HUDEP-2 (cell line): ENCODE results near the gene CENPC.
A peak's percentile ranks its signal among the peaks of the same experiment; 100 is the strongest.
"Not testable (repeated sequence)": the region's sequence is repeated elsewhere in the genome, so short reads cannot be mapped to it uniquely, and the experiment has no call there.

Experiments
- DNase-seq, 76 experiments: peaks; one replicate each; lab custom pipeline; 2025; ENCODE audit not compliant: unreplicated experiment in 76 of 76; lab: John Stamatoyannopoulos, UW

The CENPC gene

GRCh38 chr4:67554096-67554495 is 8.8 kb upstream of the CENPC start:
- no peak for DNase-seq

GRCh38 chr4:67552146-67552792 is 7.0 kb upstream of the CENPC start:
- DNase-seq = peak in 72 of 76 experiments; percentile 27 to 90 (median 64)

- no peak for DNase-seq
Measured at GRCh38 chr4:67550857-67551256, 5.6 kb upstream of the CENPC start.

GRCh38 chr4:67550451-67550850 is 5.1 kb upstream of the CENPC start:
- no peak for DNase-seq

- DNase-seq = peak in 18 of 76 experiments; percentile 2 to 38 (median 20)
Measured at GRCh38 chr4:67549123-67549522, 3.8 kb upstream of the CENPC start.

GRCh38 chr4:67546971-67547370 is 1.7 kb upstream of the CENPC start:
- DNase-seq = no peak

- peak in 1 of 76 experiments; percentile 14 for DNase-seq
Measured at GRCh38 chr4:67546004-67546356, 677 bp upstream of the CENPC start.

- DNase-seq = no peak
Measured at GRCh38 chr4:67542076-67542475, 3.2 kb downstream of the CENPC start.

GRCh38 chr4:67539830-67540229 is 5.5 kb downstream of the CENPC start:
- no peak for DNase-seq

GRCh38 chr4:67535280-67535840 is 9.9 kb downstream of the CENPC start:
- no peak for DNase-seq

- no peak for DNase-seq
Measured at GRCh38 chr4:67533112-67533511, 12.2 kb downstream of the CENPC start.

GRCh38 chr4:67532397-67532796 is 12.9 kb downstream of the CENPC start:
- not testable (repeated sequence) for DNase-seq

- no peak for DNase-seq
Measured at GRCh38 chr4:67531379-67531962, 13.8 kb downstream of the CENPC start.

GRCh38 chr4:67524140-67524539 is 21.2 kb downstream of the CENPC start:
- DNase-seq = not testable (repeated sequence)

- peak in 49 of 76 experiments; percentile 1 to 92 (median 74) for DNase-seq
Measured at GRCh38 chr4:67522851-67523671, 22.2 kb downstream of the CENPC start.

GRCh38 chr4:67522230-67522629 is 23.1 kb downstream of the CENPC start:
- no peak for DNase-seq

GRCh38 chr4:67521506-67521905 is 23.8 kb downstream of the CENPC start:
- DNase-seq = no peak

- peak in 1 of 76 experiments; percentile 2 for DNase-seq
Measured at GRCh38 chr4:67520141-67520540, 25.2 kb downstream of the CENPC start.

GRCh38 chr4:67512501-67512900 is 32.8 kb downstream of the CENPC start:
- no peak for DNase-seq

GRCh38 chr4:67500373-67500772 is 44.9 kb downstream of the CENPC start:
- DNase-seq = no peak

GRCh38 chr4:67499799-67500198 is 45.5 kb downstream of the CENPC start:
- no peak for DNase-seq
